Esophagus muscularis mucosa (tissue), 4 donors: Measurements from ENCODE around the gene PXDN.

ENCODE experiments used
- CTCF ChIP-seq, 3 experiments: fragments of 200-600 bp in 2 of 3; fragments of 450-650 bp in 1 of 3; sonication (generic) in 2 of 3; IDR thresholded peaks; one replicate each; pipeline ENCODE4 v1.5.1; 2017 to 2019; ENCODE audit warnings: antibody characterized with exemption in 3 of 3, mild to moderate bottlenecking in 2 of 3, moderate library complexity in 1 of 3
- EP300 ChIP-seq: sonication (generic); formaldehyde crosslinking; IDR thresholded peaks from one replicate; pipeline ENCODE4 v1.6.1; 2017; ENCODE audit warnings: antibody characterized with exemption
- POLR2A ChIP-seq: fragments of 450-650 bp; IDR thresholded peaks from one replicate; pipeline ENCODE4 v1.6.1; 2017; ENCODE audit warnings: antibody characterized with exemption, moderate library complexity, mild to moderate bottlenecking, low read depth

- no peak for TF ChIP-seq CTCF (IDR thresholded peaks at IDR 0.05)
- TF ChIP-seq POLR2A: no peak
- no peak for TF ChIP-seq EP300
These were observed 110.3 kb downstream of the PXDN start for GRCh38 chr2:1633936-1634587.
